NCI-H2196 treated with DMSO at 0.1 percent for 48 hours (cell line): ENCODE measurements around the gene GABRG2.
"Not testable (repeated sequence)": the region's sequence is repeated elsewhere in the genome, so short reads cannot be mapped to it uniquely, and the experiment has no call there.

Experiments used
- DNase-seq: peaks from one replicate; lab custom pipeline; 2025; ENCODE audit not compliant: unreplicated experiment; lab: John Stamatoyannopoulos, UW

Gene GABRG2

DNA sequence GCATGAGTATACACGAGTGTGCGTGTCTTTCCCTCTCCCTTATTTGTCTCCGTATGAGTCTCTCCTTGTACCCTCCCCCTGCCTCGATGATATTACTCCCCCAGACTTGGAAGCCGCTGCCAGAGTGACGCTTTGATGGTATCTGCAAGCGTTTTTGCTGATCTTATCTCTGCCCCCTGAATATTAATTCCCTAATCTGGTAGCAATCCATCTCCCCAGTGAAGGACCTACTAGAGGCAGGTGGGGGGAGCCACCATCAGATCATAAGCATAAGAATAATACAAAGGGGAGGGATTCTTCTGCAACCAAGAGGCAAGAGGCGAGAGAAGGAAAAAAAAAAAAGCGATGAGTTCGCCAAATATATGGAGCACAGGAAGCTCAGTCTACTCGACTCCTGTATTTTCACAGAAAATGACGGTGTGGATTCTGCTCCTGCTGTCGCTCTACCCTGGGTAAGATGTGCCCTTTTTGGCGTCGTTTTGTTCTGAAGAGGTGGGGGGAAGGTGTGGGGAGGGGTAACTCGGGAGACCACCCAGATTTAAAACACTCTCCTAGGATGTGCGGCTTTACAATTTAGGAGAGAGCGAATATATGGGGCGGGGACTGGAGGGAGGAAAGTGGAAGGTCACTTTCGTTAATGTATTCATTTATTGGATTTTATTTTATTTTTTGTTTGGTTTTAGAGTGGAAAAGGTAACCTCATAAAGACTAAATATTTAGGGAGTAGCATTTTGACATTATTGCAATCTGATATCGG lies at the start of gene GABRG2:
Gene GABRG2, plus strand, starts transcription at position 119 of the 757 bp plus-strand sequence. Its CDS starts 227 bp downstream, at position 346.
- DNase-seq: no peak

DNA sequence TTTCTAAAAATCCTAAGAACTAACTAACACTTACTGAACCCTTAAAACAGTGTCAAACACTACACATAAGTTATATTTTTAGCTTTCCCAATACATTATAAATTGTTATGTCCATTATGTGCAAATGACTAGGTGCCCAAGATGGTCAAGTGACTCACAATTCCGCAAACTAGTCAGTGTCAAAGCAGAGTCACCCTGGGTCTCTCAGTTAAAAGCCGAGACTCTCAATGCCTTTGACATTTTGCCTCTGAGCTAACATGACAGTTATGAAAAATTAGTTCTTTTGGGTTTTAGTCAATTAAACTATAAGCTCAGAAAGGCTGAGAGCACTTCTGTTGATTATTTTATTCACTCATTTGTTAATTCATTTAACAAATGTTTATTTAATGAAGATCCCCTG lies 42.3 kb upstream of the GABRG2 start:
- DNase-seq: no peak

DNA sequence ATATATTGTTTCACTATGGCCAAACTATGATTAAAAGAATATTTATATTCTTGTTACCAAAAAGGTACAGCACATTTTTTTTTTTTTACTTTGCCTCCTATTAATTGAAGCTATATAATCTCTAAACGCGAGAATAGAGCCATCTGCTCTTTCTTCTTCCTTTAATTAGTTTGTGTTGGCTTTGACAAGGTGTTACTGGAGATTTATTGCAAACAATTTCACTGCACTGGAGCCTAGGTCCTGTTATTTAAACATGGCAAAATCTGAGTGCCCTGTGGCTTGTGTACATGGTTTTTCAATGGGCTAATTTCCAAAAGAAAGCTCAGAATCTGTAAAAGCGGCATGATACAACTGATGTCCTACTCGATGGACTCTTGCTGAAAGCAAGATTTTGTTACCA lies 40.8 kb upstream of the GABRG2 start:
- no peak for DNase-seq

GRCh38 chr5:162037431-162037830 lies 30.1 kb upstream of the GABRG2 start:
- DNase-seq: no peak

GRCh38 chr5:162047279-162047678 lies 20.3 kb upstream of the GABRG2 start:
- no peak for DNase-seq

GRCh38 chr5:162052676-162053075 lies 14.9 kb upstream of the GABRG2 start:
- no peak for DNase-seq

- not testable (repeated sequence) for DNase-seq
Observed at GRCh38 chr5:162055095-162055494, 12.5 kb upstream of the GABRG2 start.

DNA sequence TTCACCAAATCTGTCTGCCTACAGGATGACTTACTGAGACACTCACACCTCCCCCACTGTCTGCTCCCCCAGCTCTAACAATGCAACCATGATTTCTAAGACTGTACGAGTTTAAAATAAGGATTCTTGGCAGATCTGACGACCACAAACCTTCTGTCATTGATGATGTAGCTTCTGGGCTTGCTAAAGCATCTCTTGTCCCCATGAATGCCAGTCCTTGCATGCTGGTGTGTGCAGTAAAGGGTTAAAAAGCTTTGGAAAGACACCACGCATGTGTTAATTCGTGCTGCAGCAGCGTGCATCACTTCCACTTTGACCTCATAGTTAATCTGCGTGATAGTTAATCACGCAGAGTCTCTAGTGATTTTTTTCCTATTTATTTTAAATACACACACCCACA lies 411 bp upstream of the GABRG2 start:
- DNase-seq: no peak

- DNase-seq: no peak
Observed at GRCh38 chr5:162068412-162068811, 839 bp downstream of the GABRG2 start.

- DNase-seq: no peak
Observed at GRCh38 chr5:162068936-162069335, 1.4 kb downstream of the GABRG2 start.

GRCh38 chr5:162078805-162079204 lies 11.2 kb downstream of the GABRG2 start:
- no peak for DNase-seq

- no peak for DNase-seq
Observed at GRCh38 chr5:162091336-162091735, 23.8 kb downstream of the GABRG2 start.

DNA sequence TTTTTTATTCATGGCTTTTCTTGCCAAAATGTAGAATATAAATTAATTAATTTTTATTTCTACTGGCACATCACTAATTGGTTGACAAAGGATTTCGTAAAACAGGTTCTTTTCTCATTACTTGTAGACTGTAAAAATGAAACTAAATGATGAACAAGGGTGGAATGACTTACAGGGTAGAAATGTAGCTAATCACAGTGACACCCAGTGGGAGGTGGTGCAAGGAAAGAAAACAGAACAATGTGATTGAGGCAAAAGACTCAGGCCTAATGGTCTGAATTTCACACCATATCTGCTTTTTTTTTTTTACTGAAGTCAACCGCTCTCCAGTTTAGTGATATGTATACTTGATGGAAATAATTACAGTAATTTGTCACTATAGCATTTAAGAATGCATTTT lies 28.9 kb downstream of the GABRG2 start:
- no peak for DNase-seq

GRCh38 chr5:162107591-162107990 lies 40.0 kb downstream of the GABRG2 start:
- no peak for DNase-seq

GRCh38 chr5:162119801-162120200 lies 52.2 kb downstream of the GABRG2 start:
- no peak for DNase-seq

DNA sequence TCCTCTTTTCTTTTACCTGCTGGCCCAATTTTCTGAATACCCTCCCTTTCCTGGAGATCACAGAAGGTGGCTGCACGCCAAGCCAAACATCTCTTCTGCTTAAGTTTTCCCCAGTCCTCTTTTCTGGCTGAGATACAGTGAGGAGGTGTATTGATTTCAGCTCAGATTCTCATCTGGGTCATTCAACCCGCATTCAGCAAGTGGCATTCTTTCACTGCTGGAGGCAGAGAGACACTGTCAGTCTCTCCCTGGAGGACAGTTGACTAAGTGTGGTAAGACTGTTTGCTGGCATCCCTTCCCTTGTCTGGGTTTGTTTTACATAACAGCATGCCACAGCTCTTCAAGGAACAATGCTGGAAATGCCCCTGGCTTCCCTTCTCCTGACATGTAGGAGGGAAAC lies 60.5 kb downstream of the GABRG2 start:
- no peak for DNase-seq

GRCh38 chr5:162132348-162132747 lies 64.8 kb downstream of the GABRG2 start:
- no peak for DNase-seq

DNA sequence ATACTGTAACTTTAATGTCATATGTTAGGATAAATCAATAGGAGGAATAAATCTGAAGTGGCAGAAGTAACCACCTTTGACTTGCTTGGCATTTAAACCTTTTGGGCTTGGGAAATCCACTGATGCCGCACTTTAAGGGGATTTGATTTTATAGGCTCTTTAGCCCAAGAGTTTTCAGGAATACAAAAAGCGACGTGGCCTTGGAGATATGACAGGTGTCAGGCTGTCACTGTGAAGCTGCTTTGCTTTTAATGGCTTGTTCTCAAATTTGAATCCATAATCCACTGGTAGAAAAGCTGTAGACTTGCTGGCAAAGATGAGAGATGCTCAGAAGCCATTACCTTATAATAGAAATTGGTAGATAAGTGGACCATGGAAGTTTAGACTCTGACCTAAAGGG lies 71.6 kb downstream of the GABRG2 start:
- DNase-seq: no peak

DNA sequence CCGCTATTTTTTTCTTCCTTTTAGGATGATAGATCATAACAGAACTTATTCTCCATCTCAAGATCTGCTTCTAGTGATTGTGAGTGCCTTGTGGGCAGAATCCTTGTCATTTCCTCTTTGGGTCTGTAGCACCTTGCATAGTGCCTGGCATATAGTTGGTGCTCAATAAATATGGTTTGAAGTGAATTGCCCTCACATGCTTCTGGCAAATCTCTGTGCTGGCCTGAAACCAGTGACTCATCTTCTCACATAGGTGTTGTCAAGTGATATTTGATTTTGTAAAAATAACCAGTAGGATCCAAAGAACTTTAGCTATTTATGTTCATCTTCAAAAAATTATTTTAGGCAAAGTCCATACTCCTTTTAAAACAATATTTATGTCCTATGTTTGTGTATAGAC lies 86.7 kb downstream of the GABRG2 start:
- no peak for DNase-seq

DNA sequence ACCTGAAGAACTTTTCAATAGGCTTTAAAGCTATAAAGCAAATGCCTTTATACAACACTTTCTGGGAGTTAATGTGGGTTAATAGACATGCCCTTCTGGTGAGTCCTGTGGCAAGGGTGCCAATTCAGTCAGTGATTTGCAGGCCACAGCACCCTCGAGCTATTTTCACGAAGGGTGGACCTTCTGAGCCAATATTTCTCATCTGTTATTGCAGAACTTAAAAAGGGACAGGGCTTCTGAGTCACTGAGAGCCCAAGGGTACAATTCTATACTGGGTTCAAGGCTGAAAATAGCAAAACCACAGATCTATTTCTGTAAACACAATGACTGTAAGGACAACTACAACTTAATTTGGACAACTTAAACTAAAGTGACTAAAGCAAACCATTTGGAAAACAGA lies 92.8 kb downstream of the GABRG2 start:
- DNase-seq: no peak

DNA sequence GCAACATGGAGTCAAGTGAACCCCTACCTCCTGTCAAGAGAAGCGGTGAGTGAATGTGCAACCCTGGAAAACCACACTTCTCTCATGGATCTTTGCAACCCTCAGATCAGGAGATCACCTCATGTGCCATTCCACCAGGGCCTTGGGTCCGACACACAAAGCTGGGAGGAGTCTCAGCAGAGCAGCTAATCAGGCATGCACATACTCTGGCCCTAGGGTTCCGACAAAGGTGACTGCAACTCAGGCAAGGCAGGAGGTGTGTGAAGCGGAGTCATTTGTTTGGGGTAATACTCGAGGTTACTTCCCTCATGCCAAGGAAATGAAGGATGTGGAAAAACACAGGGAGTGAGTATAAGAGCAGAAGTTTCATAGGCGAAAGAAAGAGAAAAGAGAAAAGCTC lies 96.1 kb downstream of the GABRG2 start:
- no peak for DNase-seq

DNA sequence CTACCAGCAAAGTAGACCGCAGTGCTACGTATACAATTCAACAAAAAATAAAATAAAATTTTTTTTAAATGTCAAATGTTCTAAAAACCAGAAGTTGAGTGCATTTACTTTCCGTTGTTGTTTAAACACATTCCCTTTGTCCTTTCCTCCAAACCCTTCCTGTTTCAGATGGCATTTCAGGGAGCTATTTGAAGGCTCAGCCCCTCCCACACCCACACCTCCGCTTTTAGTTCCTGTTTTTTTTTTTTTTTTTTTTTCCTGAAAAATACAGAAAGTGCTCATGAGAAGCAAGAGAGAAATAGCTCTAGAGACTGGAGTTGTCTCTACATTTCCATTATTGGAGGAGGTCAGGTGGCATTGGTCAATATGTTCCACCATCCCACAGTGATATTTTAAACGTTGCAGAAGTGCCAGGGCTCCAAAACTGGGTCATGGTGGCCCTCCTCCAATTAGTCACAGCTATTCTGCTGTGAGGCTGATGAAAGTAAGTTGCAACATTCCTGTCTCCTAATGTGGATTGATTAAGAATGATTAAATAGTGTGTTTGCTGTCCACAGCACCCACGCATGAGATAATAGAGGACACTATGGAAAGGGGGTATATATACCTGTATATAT lies 106.9 kb downstream of the GABRG2 start:
- no peak for DNase-seq

DNA sequence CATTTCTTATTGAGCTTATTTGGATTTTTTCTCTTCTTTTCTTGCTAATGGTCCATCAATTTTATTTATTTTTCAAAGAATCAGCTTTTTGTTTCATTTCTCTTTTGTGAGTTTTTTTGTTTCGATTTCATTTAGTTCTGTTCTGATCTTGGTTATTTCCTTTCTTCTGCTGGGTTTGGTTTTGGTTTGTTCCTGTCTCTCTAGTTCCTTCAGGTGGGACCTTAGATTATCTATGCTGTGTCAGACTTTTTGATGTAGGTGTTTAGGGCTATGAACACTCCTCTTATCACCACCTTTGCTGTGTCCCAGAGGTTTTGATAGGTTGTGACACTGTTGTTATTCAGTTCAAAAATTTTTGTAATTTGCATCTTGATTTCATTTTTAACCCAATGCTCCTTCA lies 119.8 kb downstream of the GABRG2 start:
- DNase-seq: no peak
